Measurements from ENCODE around the gene PGS1.

DNA sequence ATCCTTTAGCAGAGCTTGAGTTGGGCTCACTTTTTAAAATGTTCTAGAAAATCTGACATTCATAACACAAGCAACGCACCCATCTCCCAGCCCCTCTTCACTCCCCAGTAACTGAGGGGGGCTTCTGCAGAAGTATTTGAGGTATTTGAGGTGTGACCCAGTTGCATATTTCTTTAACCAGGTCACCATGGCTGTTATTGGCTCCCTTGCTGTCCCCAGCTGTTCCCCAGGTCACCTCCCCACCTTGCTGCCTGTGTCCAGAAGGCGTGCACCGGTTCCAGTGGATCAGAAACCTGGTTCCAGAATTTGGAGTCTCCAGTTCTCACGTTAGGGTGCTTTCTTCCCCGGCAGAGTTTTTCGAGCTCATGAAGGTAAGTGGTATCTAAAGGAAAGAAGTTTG, 13.8 kb downstream of the PGS1 start:
- no peak for TF ChIP-seq CTCF (IDR thresholded peaks at IDR 0.05; ENCODE audit: low read depth, low read length)
- no peak for TF ChIP-seq POLR2A (IDR thresholded peaks at IDR 0.05; ENCODE audit: extremely low read depth, insufficient read length)
- no peak for TF ChIP-seq MYC (IDR thresholded peaks at IDR 0.05; ENCODE audit: low read depth, low read length)
